ENCODE results near the gene ARHGAP33. TPM values are rescaled to one million over a fixed set of nuclear protein-coding genes. Genes with fewer than 3 reads are reported as not detected.

ARHGAP33 gene
- polyA plus RNA-seq, 1 donor (not counting 4 experiments of a cell fraction or from before 2014, with no cell fraction given) = 0.49 TPM

DNA sequence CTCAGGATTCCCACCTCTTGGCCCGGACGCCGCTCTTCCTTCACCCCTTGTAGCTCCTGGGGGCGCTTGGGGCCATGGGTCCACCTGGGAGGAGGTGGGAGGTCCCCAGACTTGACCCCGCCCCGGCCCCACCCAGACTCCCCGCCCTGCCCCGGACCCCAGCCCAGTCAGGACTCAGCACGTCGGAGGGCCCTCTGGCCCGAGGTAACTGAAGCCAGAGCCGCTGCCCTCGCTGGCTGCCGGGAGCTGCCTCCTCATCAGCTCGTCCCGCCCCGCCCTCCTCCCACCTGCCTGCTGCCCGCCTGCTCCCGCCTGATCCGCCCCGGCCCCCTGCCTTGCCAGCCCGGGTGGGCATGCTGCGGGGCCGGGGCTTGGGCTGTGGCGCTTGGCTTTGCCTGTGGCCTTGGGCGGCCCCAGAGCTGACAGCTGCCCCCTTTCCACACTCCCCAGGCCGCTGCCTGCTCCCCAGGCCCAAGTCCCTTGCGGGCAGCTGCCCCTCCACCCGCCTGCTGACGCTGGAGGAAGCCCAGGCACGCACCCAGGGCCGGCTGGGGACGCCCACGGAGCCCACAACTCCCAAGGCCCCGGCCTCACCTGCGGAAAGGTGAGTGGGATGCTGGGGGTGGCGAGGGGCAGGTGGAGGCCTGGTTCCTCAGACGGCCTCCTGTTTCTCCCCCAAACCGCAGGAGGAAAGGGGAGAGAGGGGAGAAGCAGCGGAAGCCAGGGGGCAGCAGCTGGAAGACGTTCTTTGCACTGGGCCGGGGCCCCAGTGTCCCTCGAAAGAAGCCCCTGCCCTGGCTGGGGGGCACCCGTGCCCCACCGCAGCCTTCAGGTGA lies 9.4 kb downstream of the ARHGAP33 start:
- dilution Hi-C loops (cut with MboI; ENCODE audit: extremely low pct_ligation_motif_present, low sequenced_read_pairs) = no loop called here
- no peaks in the 10 kb centered on the region for H3K9me1 ChIP-seq (ENCODE audit: control insufficient read depth, extremely low read depth, insufficient read depth, low read length)
- no peaks in the 10 kb centered on the region for H3K36me3 ChIP-seq (ENCODE audit: control insufficient read depth in 2 of 2, extremely low read depth in 1 of 2, insufficient read depth in 2 of 2, low read length in 2 of 2)
- H3K9me3 ChIP-seq (ENCODE audit: control insufficient read depth, low read depth, low read length) = no peaks in the 10 kb centered on the region
- no peaks in the 10 kb centered on the region for H3K27me3 ChIP-seq (ENCODE audit: control insufficient read depth, extremely low read depth, insufficient read depth, low read length)
- H3K4me3 ChIP-seq (ENCODE audit: control insufficient read depth in 2 of 3, extremely low read depth in 1 of 3, insufficient read depth in 2 of 3, low read depth in 1 of 3, low read length in 3 of 3) = no peak overlapping the region
- H3K4me1 ChIP-seq (ENCODE audit: control insufficient read depth, extremely low read depth, insufficient read depth, low read length) = no peaks in the 10 kb centered on the region
- H3K79me2 ChIP-seq (ENCODE audit: control insufficient read depth, insufficient read depth, low read length) = no peaks in the 10 kb centered on the region
- H3K9ac ChIP-seq (ENCODE audit: control insufficient read depth, extremely low read depth, insufficient read depth, low read length) = no peak overlapping the region
- no peak for TF ChIP-seq EZH2 (IDR thresholded peaks at IDR 0.05; ENCODE audit: low read length)
- TF ChIP-seq, protein P1, sequence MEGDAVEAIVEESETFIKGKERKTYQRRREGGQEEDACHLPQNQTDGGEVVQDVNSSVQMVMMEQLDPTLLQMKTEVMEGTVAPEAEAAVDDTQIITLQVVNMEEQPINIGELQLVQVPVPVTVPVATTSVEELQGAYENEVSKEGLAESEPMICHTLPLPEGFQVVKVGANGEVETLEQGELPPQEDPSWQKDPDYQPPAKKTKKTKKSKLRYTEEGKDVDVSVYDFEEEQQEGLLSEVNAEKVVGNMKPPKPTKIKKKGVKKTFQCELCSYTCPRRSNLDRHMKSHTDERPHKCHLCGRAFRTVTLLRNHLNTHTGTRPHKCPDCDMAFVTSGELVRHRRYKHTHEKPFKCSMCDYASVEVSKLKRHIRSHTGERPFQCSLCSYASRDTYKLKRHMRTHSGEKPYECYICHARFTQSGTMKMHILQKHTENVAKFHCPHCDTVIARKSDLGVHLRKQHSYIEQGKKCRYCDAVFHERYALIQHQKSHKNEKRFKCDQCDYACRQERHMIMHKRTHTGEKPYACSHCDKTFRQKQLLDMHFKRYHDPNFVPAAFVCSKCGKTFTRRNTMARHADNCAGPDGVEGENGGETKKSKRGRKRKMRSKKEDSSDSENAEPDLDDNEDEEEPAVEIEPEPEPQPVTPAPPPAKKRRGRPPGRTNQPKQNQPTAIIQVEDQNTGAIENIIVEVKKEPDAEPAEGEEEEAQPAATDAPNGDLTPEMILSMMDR (optimal IDR thresholded peaks at IDR 0.05 in 1 of 3, IDR thresholded peaks at IDR 0.05 in 1 of 3, conservative IDR thresholded peaks at IDR 0.05 in 1 of 3; ENCODE audit: extremely low read depth in 1 of 3, insufficient read depth in 2 of 3, low read length in 3 of 3) = no peak
- no peak for FAIRE-seq
- no peak overlapping the region for H3K27ac ChIP-seq (ENCODE audit: control insufficient read depth, insufficient read depth, low read length)
- DNase-seq (ENCODE audit: low read depth, low spot score) = no peak
- H3K4me2 ChIP-seq (ENCODE audit: control insufficient read depth, extremely low read depth, insufficient read depth, low read depth, low read length) = no peak overlapping the region
- peaks cover 2% of the 10 kb centered on the region for H4K20me1 ChIP-seq (ENCODE audit: control insufficient read depth, extremely low read depth, insufficient read depth, low read length)
- no peak overlapping the region for H2AFZ ChIP-seq (ENCODE audit: control insufficient read depth, low read length)

DNA sequence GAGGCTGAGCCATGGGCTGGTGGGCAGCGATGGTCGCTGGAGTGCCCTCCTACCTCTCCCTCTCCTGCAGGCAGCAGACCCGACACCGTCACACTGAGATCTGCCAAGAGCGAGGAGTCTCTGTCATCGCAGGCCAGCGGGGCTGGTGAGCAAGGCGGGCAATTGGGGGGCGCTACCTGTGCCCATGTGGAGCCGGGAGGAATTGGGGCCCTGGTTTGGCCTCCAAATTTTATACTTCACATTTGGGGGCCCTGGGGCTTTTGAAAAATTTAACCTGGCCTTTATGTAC lies 9.9 kb downstream of the ARHGAP33 start:
- no peaks in the 10 kb centered on the region for H3K36me3 ChIP-seq (ENCODE audit: control insufficient read depth in 2 of 2, extremely low read depth in 1 of 2, insufficient read depth in 2 of 2, low read length in 2 of 2)
- peaks cover 2% of the 10 kb centered on the region for H4K20me1 ChIP-seq (ENCODE audit: control insufficient read depth, extremely low read depth, insufficient read depth, low read length)
- DNase-seq (ENCODE audit: low read depth, low spot score) (no peak), FAIRE-seq (no peak)
- H3K9ac ChIP-seq (ENCODE audit: control insufficient read depth, extremely low read depth, insufficient read depth, low read length) = no peak overlapping the region
- no peaks in the 10 kb centered on the region for H3K27me3 ChIP-seq (ENCODE audit: control insufficient read depth, extremely low read depth, insufficient read depth, low read length)
- H3K9me1 ChIP-seq (ENCODE audit: control insufficient read depth, extremely low read depth, insufficient read depth, low read length) = no peaks in the 10 kb centered on the region
- no peak overlapping the region for H3K4me3 ChIP-seq (ENCODE audit: control insufficient read depth in 2 of 3, extremely low read depth in 1 of 3, insufficient read depth in 2 of 3, low read depth in 1 of 3, low read length in 3 of 3)
- no peak overlapping the region for H3K27ac ChIP-seq (ENCODE audit: control insufficient read depth, insufficient read depth, low read length)
- TF ChIP-seq EZH2 (IDR thresholded peaks at IDR 0.05; ENCODE audit: low read length) = no peak
- TF ChIP-seq, protein P1 (optimal IDR thresholded peaks at IDR 0.05 in 1 of 3, IDR thresholded peaks at IDR 0.05 in 1 of 3, conservative IDR thresholded peaks at IDR 0.05 in 1 of 3; ENCODE audit: extremely low read depth in 1 of 3, insufficient read depth in 2 of 3, low read length in 3 of 3) = no peak
- dilution Hi-C loops (cut with MboI; ENCODE audit: extremely low pct_ligation_motif_present, low sequenced_read_pairs) = no loop called here
- no peaks in the 10 kb centered on the region for H3K4me1 ChIP-seq (ENCODE audit: control insufficient read depth, extremely low read depth, insufficient read depth, low read length)
- no peaks in the 10 kb centered on the region for H3K9me3 ChIP-seq (ENCODE audit: control insufficient read depth, low read depth, low read length)
- H2AFZ ChIP-seq (ENCODE audit: control insufficient read depth, low read length) = no peak overlapping the region
- H3K4me2 ChIP-seq (ENCODE audit: control insufficient read depth, extremely low read depth, insufficient read depth, low read depth, low read length) = no peak overlapping the region
- H3K79me2 ChIP-seq (ENCODE audit: control insufficient read depth, insufficient read depth, low read length) = no peaks in the 10 kb centered on the region
